HepG2 (cell line): ENCODE data around the gene MAB21L1. TPM values are rescaled to one million over a fixed set of nuclear protein-coding genes. Genes with fewer than 3 reads are reported as not detected.

Experiments used
- ATAC-seq: fragments of 200-7000 bp; cut with Tn5 transposase; 3 replicates; pipeline ENCODE4 v1.9.1; 2020; ENCODE audit warnings: mild to moderate bottlenecking, moderate library complexity
- BruUV-seq: library from RNA; stranded (reverse); fragments of 400-500 nt; replicated peaks from 2 replicates; lab custom pipeline; 2021; lab: Mats Ljungman, UMichigan
- CTCF ChIA-PET: fragments of 300-600 bp; formaldehyde crosslinking; extraction: SDS; loops from one replicate; lab custom pipeline; 2021; ENCODE audit warnings: low total read pairs, inconsistent platforms, low intra/inter-chr PET ratio; lab: Yijun Ruan, JAX
- POLR2A ChIA-PET: fragments of 350-600 bp; sonication (Branson Sonifier 250); formaldehyde crosslinking; loops from one replicate; lab custom pipeline; 2020; ENCODE audit warnings: antibody characterized with exemption, inconsistent platforms; lab: Yijun Ruan, JAX
- DNase-seq: peaks from one replicate; pipeline ENCODE4 v3.0.0-alpha.2; 2015; ENCODE audit warnings: low spot score
- FAIRE-seq: peaks from 3 replicates; lab custom pipeline; 2011; peaks lifted over from hg19 to GRCh38; lab: Jason Lieb, UNC
- H2AFZ ChIP-seq: one replicate; pipeline ENCODE4 v1.6.1; 2011; ENCODE audit warnings: low read length, inconsistent platforms
- H3K27ac ChIP-seq: fragments of 300-600 bp; 3 replicates; pipeline ENCODE4 v1.8.0; 2011; ENCODE audit warnings: mixed run types, mild to moderate bottlenecking, mixed read lengths, low read length, inconsistent platforms; ENCODE audit not compliant: insufficient read depth; ENCODE audit errors: extremely low read length
- H3K27me3 ChIP-seq, 2 experiments: fragments of 200-600 bp in 1 of 2; 2 replicates in 1 of 2; 3 replicates in 1 of 2; pipeline versions ENCODE4 v1.6.0 to v1.8.0; 2011; ENCODE audit warnings: low read length in 2 of 2, mild to moderate bottlenecking in 2 of 2, moderate library complexity in 2 of 2, inconsistent platforms in 1 of 2; ENCODE audit not compliant: insufficient read depth in 2 of 2, control insufficient read depth in 1 of 2
- H3K36me3 ChIP-seq, 2 experiments: fragments of 200-600 bp in 1 of 2; replicated peaks in 1 of 2; 2 replicates in 1 of 2; 3 replicates in 1 of 2; pipeline versions ENCODE4 v1.5.1 to v1.8.0; 2011; ENCODE audit warnings: low read length in 2 of 2, inconsistent platforms in 1 of 2; ENCODE audit not compliant: insufficient read depth in 2 of 2, control insufficient read depth in 1 of 2
- H3K4me1 ChIP-seq: 2 replicates; pipeline ENCODE4 v1.5.1; 2012; ENCODE audit warnings: low read length, inconsistent platforms; ENCODE audit not compliant: insufficient read depth
- H3K4me2 ChIP-seq: 2 replicates; pipeline ENCODE4 v1.6.0; 2011; ENCODE audit warnings: low read depth, low read length, inconsistent platforms
- H3K4me3 ChIP-seq, 3 experiments: fragments of 200-600 bp in 1 of 3; sonication (generic), shearing (Covaris generic) in 1 of 3; replicated peaks in 1 of 3; 2 replicates each; pipeline ENCODE4 v1.5.1; 2011 to 2016; ENCODE audit warnings: low read length in 3 of 3, inconsistent platforms in 2 of 3, low read depth in 2 of 3, mild to moderate bottlenecking in 2 of 3, control low read depth in 1 of 3, mixed read lengths in 1 of 3; ENCODE audit not compliant: insufficient read depth in 1 of 3
- H3K79me2 ChIP-seq: one replicate; pipeline ENCODE4 v1.6.1; 2011; ENCODE audit warnings: low read length, inconsistent platforms; ENCODE audit not compliant: insufficient read depth
- H3K9ac ChIP-seq: 2 replicates; pipeline ENCODE4 v1.6.0; 2011; ENCODE audit warnings: mild to moderate bottlenecking, low read depth, low read length, inconsistent platforms; ENCODE audit not compliant: insufficient read depth
- H3K9me3 ChIP-seq: 2 replicates; pipeline ENCODE4 v1.5.1; 2012; ENCODE audit warnings: mild to moderate bottlenecking, low read length
- H4K20me1 ChIP-seq: 2 replicates; pipeline ENCODE4 v1.6.0; 2011; ENCODE audit warnings: inconsistent platforms, mild to moderate bottlenecking, low read length, moderate library complexity; ENCODE audit not compliant: insufficient read depth
- GATAD2A ChIP-seq: IDR thresholded peaks from 2 replicates; pipeline ENCODE4 v1.6.1; 2016
- JARID2 ChIP-seq: sonication (generic); formaldehyde crosslinking; IDR thresholded peaks from 2 replicates; pipeline ENCODE4 v1.8.1; 2023; ENCODE audit warnings: missing genetic modification reagents, inconsistent platforms; ENCODE audit not compliant: insufficient replicate concordance
- NFYB ChIP-seq: sonication (generic); formaldehyde crosslinking; IDR thresholded peaks from 2 replicates; pipeline ENCODE4 v1.4.0; 2020; ENCODE audit warnings: missing genetic modification reagents
- PHB2 ChIP-seq: fragments of 450-650 bp; IDR thresholded peaks from 2 replicates; pipeline ENCODE4 v1.6.1; 2018; ENCODE audit not compliant: partially characterized antibody
- RORA ChIP-seq: sonication (generic); formaldehyde crosslinking; IDR thresholded peaks from 2 replicates; pipeline ENCODE4 v1.5.0; 2020; ENCODE audit warnings: mild to moderate bottlenecking, missing genetic modification reagents, moderate library complexity
- SOX6 ChIP-seq, 2 experiments: fragments of 450-650 bp in 1 of 2; sonication (generic) in 1 of 2; formaldehyde crosslinking in 1 of 2; IDR thresholded peaks; 2 replicates each; pipeline versions ENCODE4 v1.4.0 to v1.6.1; 2017 to 2020; ENCODE audit warnings: antibody characterized with exemption in 1 of 2, mild to moderate bottlenecking in 1 of 2, missing genetic modification reagents in 1 of 2
- ZNF282 ChIP-seq: fragments of 450-650 bp; IDR thresholded peaks from 2 replicates; pipeline ENCODE4 v1.6.1; 2018; ENCODE audit not compliant: partially characterized antibody
- ZNF629 ChIP-seq: sonication (generic); formaldehyde crosslinking; conservative IDR thresholded peaks from 2 replicates; pipeline ENCODE4 v1.5.0; 2020; ENCODE audit warnings: missing genetic modification reagents
- ZNF773 ChIP-seq: sonication (generic); formaldehyde crosslinking; IDR thresholded peaks from 2 replicates; pipeline ENCODE4 v1.4.0; 2020; ENCODE audit warnings: missing genetic modification reagents, borderline replicate concordance
- WGBS: methylation state at CpG from one replicate; pipeline ENCODE4 v1.1.6; 2017; ENCODE audit warnings: low lambda C conversion rate; 5-methylcytosine and 5-hydroxymethylcytosine counted together
- in situ Hi-C: cut with HindIII; loops from 2 replicates; pipeline ENCODE4 v1.10.0; 2017; ENCODE audit warnings: low pct_unique_long_range_greater_than_20kb; ENCODE audit not compliant: extremely low pct_ligation_motif_present
- intact Hi-C: fragments of 100-400 bp; cut with micrococcal nuclease; formaldehyde crosslinking; loops from one replicate; pipeline ENCODE4 v1.10.0; 2022; ENCODE audit not compliant: unreplicated experiment
- polyA plus RNA-seq, 8 experiments: library from polyadenylated mRNA; depleted of rRNA in 3 of 8; stranded (reverse) in 7 of 8; unstranded in 1 of 8; fragments of >200 nt; fragmentation: Illumina TruSeq in 4 of 8; extraction: Trizol in 4 of 8; gene quantifications; 2 replicates each; pipeline versions ENCODE4 v1.2.1 to v1.2.3, GENCODE V29; 2011 to 2016; ENCODE audit warnings: low read depth in 4 of 8, missing spikeins in 1 of 8, mixed read lengths in 1 of 8; ENCODE audit not compliant: insufficient read depth in 1 of 8
- total RNA-seq, 5 experiments: library from RNA; depleted of rRNA; stranded (reverse); fragments of >200 nt; fragmentation: Illumina TruSeq; extraction: Trizol; gene quantifications; 2 replicates each; pipeline ENCODE4 v1.2.3, GENCODE V29; 2016; ENCODE audit warnings: low read depth in 1 of 5
- TF ChIP-seq, protein P1 (sequence below): sonication (generic); formaldehyde crosslinking; IDR thresholded peaks from 2 replicates; pipeline ENCODE4 v1.4.0; 2020; ENCODE audit warnings: mild to moderate bottlenecking, low read depth, missing genetic modification reagents

Gene MAB21L1
- total and polyA plus RNA-seq, 2 of the 13 experiments (the other 11 are each of a cell fraction or from before 2014, with no cell fraction given) = not detected

DNA sequence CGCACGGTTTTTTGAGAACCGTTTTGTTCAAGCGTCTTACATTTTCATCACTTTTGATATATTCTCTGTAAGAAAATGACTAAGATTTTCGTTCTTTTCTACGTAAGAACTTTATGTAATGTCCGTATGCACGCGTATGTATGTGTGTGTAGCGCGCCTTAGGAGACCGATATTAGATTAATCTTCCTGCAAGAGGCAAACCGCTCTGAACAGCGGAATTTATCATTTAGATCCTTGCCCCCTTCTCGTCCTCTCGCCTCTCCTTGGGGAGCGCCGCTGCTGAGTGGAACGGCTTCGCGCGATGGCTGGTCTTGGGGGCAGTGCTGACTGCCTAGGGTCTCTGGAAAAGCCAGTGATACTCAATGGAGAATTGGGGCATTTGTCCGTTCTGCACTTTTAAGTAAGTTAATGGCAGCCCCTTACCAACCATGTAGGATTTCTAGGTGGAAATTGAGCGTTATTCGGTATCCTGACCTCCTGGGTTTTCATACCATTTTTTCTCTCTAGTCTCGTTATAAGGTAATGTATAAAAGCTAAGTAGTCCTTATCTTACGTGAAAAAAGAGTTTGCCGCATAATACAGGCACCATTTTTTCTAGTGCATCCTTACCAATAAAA is 4.7 kb downstream of the MAB21L1 start:
- H3K4me1 ChIP-seq = no peaks in the 10 kb centered on the region
- no peak overlapping the region for H3K27ac ChIP-seq
- no peaks in the 10 kb centered on the region for H3K36me3 ChIP-seq
- no peak overlapping the region for H2AFZ ChIP-seq
- H4K20me1 ChIP-seq = no peaks in the 10 kb centered on the region
- H3K79me2 ChIP-seq = no peaks in the 10 kb centered on the region
- TF ChIP-seq ZNF282 = no peak
- ChIA-PET CTCF (no interaction called here), POLR2A (no interaction called here)
- no peak overlapping the region for H3K4me3 ChIP-seq
- H3K9ac ChIP-seq = no peak overlapping the region
- intact Hi-C loops = no loop called here
- no peaks in the 10 kb centered on the region for H3K9me3 ChIP-seq
- no peaks in the 10 kb centered on the region; a peak in 1 of 5 replicates for H3K27me3 ChIP-seq
- in situ Hi-C loops = no loop called here
- WGBS = 84% methylated on average over 28 of the region's 28 CpGs
- no peak for FAIRE-seq
- no peak for ATAC-seq
- no peak overlapping the region for H3K4me2 ChIP-seq
- BruUV-seq = no TSS peak
- no peak for DNase-seq

DNA sequence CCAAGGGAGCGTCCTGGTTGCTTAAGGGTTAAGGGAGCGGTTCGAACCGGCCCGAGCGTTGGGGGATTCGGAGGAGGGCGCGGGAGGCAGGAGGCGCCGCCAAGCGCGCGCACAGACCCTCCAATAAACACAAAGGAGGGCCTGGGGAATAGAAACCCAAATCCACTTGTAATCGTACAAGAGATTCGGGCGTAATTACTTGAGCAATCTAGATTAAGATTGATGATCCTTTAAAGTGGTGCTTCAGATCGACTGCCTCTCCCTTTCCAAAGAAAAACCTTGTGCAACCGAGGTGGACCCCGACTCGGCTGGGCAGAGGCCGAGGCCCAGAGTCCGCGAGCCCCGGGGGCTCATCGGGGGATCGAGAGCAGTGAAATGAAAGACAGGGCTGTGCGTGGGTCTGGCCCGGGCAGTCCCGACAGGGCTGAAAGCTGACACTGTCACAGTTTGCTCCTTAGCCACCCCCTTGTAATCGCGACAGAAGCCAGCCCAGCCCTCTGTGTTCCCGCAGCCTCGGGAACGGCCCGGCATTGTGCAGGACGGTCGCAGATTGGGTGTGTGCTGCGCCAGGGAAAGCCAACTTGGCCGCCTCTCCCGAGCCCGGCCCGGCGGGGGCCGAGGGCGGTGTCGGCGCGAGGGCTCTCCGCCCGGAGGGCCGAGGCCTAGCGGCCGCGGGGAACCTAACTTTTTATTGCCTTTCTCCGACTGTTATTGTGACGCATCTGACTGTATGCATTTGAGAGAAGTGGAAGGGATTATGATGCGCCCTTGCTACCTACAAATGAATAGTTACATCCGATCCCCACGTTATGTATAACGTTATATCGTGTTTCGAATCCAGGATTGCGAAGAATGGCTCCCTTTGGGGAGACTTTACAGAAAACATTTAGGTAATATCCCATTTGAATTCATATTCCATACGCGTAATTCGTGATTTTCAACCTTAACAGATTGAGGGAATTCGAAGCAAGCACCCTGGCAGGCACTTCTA is 5.5 kb downstream of the MAB21L1 start:
- intact Hi-C loops = no loop called here
- ATAC-seq = no peak

More for the DNA sequence above, 5.5 kb downstream of the MAB21L1 start:
- Histone ChIP-seq H3K4me3 (no peak overlapping the region), H3K9me3 (no peaks in the 10 kb centered on the region), H3K36me3 (no peaks in the 10 kb centered on the region), H3K27ac (no peak overlapping the region), H3K9ac (no peak overlapping the region), H3K79me2 (no peaks in the 10 kb centered on the region), H3K27me3 (no peaks in the 10 kb centered on the region; a peak in 1 of 5 replicates), H3K4me2 (no peak overlapping the region), H4K20me1 (no peaks in the 10 kb centered on the region), H2AFZ (no peak overlapping the region), H3K4me1 (no peaks in the 10 kb centered on the region)
- WGBS = 65% methylated on average over 49 of the region's 68 CpGs
- no TSS peak for BruUV-seq
- ChIA-PET CTCF (no interaction called here), POLR2A (no interaction called here)
- TF ChIP-seq GATAD2A (no peak), RORA (CRISPR knock-in tag) (no peak), JARID2 (no peak), NFYB (no peak), ZNF773 (CRISPR knock-in tag) (no peak), ZNF629 (no peak), SOX6 (IDR thresholded peaks at IDR 0.05) (no peak), SOX6 (CRISPR knock-in tag; IDR thresholded peaks at IDR 0.05) (no peak), PHB2 (no peak)
- TF ChIP-seq, protein P1, sequence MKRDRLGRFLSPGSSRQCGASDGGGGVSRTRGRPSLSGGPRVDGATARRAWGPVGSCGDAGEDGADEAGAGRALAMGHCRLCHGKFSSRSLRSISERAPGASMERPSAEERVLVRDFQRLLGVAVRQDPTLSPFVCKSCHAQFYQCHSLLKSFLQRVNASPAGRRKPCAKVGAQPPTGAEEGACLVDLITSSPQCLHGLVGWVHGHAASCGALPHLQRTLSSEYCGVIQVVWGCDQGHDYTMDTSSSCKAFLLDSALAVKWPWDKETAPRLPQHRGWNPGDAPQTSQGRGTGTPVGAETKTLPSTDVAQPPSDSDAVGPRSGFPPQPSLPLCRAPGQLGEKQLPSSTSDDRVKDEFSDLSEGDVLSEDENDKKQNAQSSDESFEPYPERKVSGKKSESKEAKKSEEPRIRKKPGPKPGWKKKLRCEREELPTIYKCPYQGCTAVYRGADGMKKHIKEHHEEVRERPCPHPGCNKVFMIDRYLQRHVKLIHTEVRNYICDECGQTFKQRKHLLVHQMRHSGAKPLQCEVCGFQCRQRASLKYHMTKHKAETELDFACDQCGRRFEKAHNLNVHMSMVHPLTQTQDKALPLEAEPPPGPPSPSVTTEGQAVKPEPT (CRISPR knock-in tag) = no peak
- FAIRE-seq (no peak), DNase-seq (no peak)
- in situ Hi-C loops = no loop called here
